K562 (cell line): Measurements from ENCODE around the gene PFAS. TPM values are rescaled to one million over a fixed set of nuclear protein-coding genes. Genes with fewer than 3 reads are reported as not detected.

Experiments
- ATAC-seq: fragments of 200-7000 bp; cut with Tn5 transposase; 3 replicates; pipeline ENCODE4 v1.9.1; 2020; ENCODE audit warnings: moderate library complexity
- BruUV-seq: library from RNA; stranded (reverse); fragments of 400-500 nt; replicated peaks from 2 replicates; lab custom pipeline; 2021; lab: Mats Ljungman, UMichigan
- CTCF ChIA-PET: fragments of 300-600 bp; formaldehyde crosslinking; extraction: SDS; loops from one replicate; lab custom pipeline; 2021; ENCODE audit warnings: low intra/inter-chr PET ratio; lab: Yijun Ruan, JAX
- POLR2A ChIA-PET: fragments of 300-600, 350-650 bp; sonication (Branson Sonifier 250); formaldehyde crosslinking; extraction: SDS; loops from one replicate; lab custom pipeline; 2021; ENCODE audit warnings: antibody characterized with exemption, inconsistent platforms; lab: Yijun Ruan, JAX
- DNase-seq, 4 experiments: peaks; one replicate each; pipeline versions ENCODE4 v3.0.0 to v3.0.0-alpha.2; 2011 to 2018; ENCODE audit warnings: low spot score in 3 of 4, mixed read lengths in 3 of 4; ENCODE audit errors: extremely low read depth in 1 of 4
- FAIRE-seq: peaks from 2 replicates; lab custom pipeline; 2011; peaks lifted over from hg19 to GRCh38; lab: Jason Lieb, UNC
- H2AFZ ChIP-seq: 2 replicates; pipeline ENCODE4 v1.6.0; 2011; ENCODE audit warnings: low read depth, low read length, control low read depth, inconsistent platforms
- H3K27ac ChIP-seq: fragments of 200-600 bp; 3 replicates; pipeline ENCODE4 v1.8.0; 2011; ENCODE audit warnings: low read depth, mild to moderate bottlenecking, control low read depth, inconsistent platforms, low read length, moderate library complexity, mixed read lengths; ENCODE audit errors: extremely low read depth
- H3K27me3 ChIP-seq, 2 experiments: fragments of 300-600 bp in 1 of 2; 2 replicates in 1 of 2; 3 replicates in 1 of 2; pipeline versions ENCODE4 v1.6.0 to v1.8.0; 2011; ENCODE audit warnings: inconsistent platforms in 2 of 2, low read length in 2 of 2, mild to moderate bottlenecking in 1 of 2, mixed read lengths in 1 of 2, moderate library complexity in 1 of 2; ENCODE audit not compliant: control insufficient read depth in 2 of 2, insufficient read depth in 2 of 2
- H3K36me3 ChIP-seq: fragments of 300-600 bp; 3 replicates; pipeline ENCODE4 v1.8.0; 2011; ENCODE audit warnings: mild to moderate bottlenecking, low read length, inconsistent platforms; ENCODE audit not compliant: control insufficient read depth, insufficient read depth
- H3K4me1 ChIP-seq, 2 experiments: fragments of 200-600 bp in 1 of 2; replicated peaks in 1 of 2; 2 replicates in 1 of 2; 3 replicates in 1 of 2; pipeline versions ENCODE4 v1.5.1 to v1.8.0; 2011; ENCODE audit warnings: inconsistent platforms in 2 of 2, low read length in 2 of 2, mild to moderate bottlenecking in 1 of 2, mixed read lengths in 1 of 2, moderate library complexity in 1 of 2; ENCODE audit not compliant: control insufficient read depth in 2 of 2, insufficient read depth in 2 of 2
- H3K4me2 ChIP-seq: 2 replicates; pipeline ENCODE4 v1.6.1; 2011; ENCODE audit warnings: low read length, control low read depth, inconsistent platforms, mixed read lengths; ENCODE audit not compliant: insufficient read depth
- H3K4me3 ChIP-seq: fragments of 200-600 bp; sonication (generic), shearing (Covaris generic); 2 replicates; pipeline ENCODE4 v1.5.1; 2016; ENCODE audit warnings: control low read depth, inconsistent platforms
- H3K79me2 ChIP-seq: fragments of 200-600 bp; 3 replicates; pipeline ENCODE4 v1.8.0; 2011; ENCODE audit warnings: low read length, inconsistent platforms; ENCODE audit not compliant: control insufficient read depth, insufficient read depth
- H3K9ac ChIP-seq, 2 experiments: 2 replicates each; pipeline versions ENCODE4 v1.6.0 to v1.6.1; 2011; ENCODE audit warnings: low read depth in 2 of 2, low read length in 2 of 2, control low read depth in 1 of 2, inconsistent platforms in 1 of 2, mild to moderate bottlenecking in 1 of 2, mixed read lengths in 1 of 2; ENCODE audit not compliant: insufficient read depth in 1 of 2
- H3K9me1 ChIP-seq: one replicate; pipeline ENCODE4 v1.6.0; 2011; ENCODE audit warnings: inconsistent platforms, mild to moderate bottlenecking, low read length, moderate library complexity; ENCODE audit not compliant: control insufficient read depth, insufficient read depth
- H3K9me3 ChIP-seq: replicated peaks from 2 replicates; pipeline ENCODE4 v1.5.1; 2011; ENCODE audit warnings: low read depth, low read length, inconsistent platforms; ENCODE audit not compliant: control insufficient read depth, insufficient read depth
- H4K20me1 ChIP-seq: replicated peaks from 2 replicates; pipeline ENCODE4 v1.6.1; 2011; ENCODE audit warnings: low read length, inconsistent platforms, mixed read lengths; ENCODE audit not compliant: control insufficient read depth, insufficient read depth
- DMBX1 ChIP-seq: fragments of 250-450 bp; sonication (Bioruptor Pico); IDR thresholded peaks from 2 replicates; pipeline ENCODE4 v1.8.0; 2022; ENCODE audit warnings: inconsistent platforms, mild to moderate bottlenecking, moderate library complexity, borderline replicate concordance
- ETS2 ChIP-seq: IDR thresholded peaks from 2 replicates; pipeline ENCODE4 v1.6.1; 2016; ENCODE audit warnings: borderline replicate concordance, missing genetic modification characterization, mild to moderate bottlenecking, moderate library complexity, missing compliant biosample characterization; ENCODE audit not compliant: poor library complexity, severe bottlenecking
- IRF9 ChIP-seq: fragments of 450-650 bp; IDR thresholded peaks from 2 replicates; pipeline ENCODE4 v1.6.1; 2016; ENCODE audit warnings: missing biosample characterization, missing genetic modification characterization
- LCOR ChIP-seq: sonication (generic); formaldehyde crosslinking; IDR thresholded peaks from 2 replicates; pipeline ENCODE4 v1.8.0; 2022; ENCODE audit warnings: mild to moderate bottlenecking, missing genetic modification reagents
- MAFF ChIP-seq: IDR thresholded peaks from 2 replicates; pipeline ENCODE4 v1.6.1; 2012; ENCODE audit warnings: low read length, improper control_type of control experiment
- PML ChIP-seq: IDR thresholded peaks from 2 replicates; pipeline ENCODE4 v1.6.1; 2012; ENCODE audit warnings: low read length, inconsistent platforms
- PRDM10 ChIP-seq: fragments of 450-650 bp; IDR thresholded peaks from 2 replicates; pipeline ENCODE4 v1.6.1; 2018; ENCODE audit not compliant: partially characterized antibody
- TEAD1 ChIP-seq, 2 experiments: fragments of 450-650 bp in 1 of 2; sonication (generic) in 1 of 2; formaldehyde crosslinking; IDR thresholded peaks; 2 replicates each; pipeline versions ENCODE4 v1.4.0 to v1.8.0; 2020 to 2022; ENCODE audit warnings: mild to moderate bottlenecking in 2 of 2, missing genetic modification reagents in 1 of 2
- ZBTB43 ChIP-seq: sonication (generic); formaldehyde crosslinking; IDR thresholded peaks from 2 replicates; pipeline ENCODE4 v1.8.0; 2023; ENCODE audit warnings: mild to moderate bottlenecking, missing genetic modification reagents
- ZNF311 ChIP-seq: fragments of 250-450 bp; sonication (Bioruptor Pico); IDR thresholded peaks from 2 replicates; pipeline ENCODE4 v1.4.0; 2020; ENCODE audit warnings: mild to moderate bottlenecking, moderate library complexity
- ZNF507 ChIP-seq: conservative IDR thresholded peaks from 2 replicates; pipeline ENCODE4 v1.6.1; 2017; ENCODE audit warnings: missing genetic modification characterization, missing compliant biosample characterization
- ZNF695 ChIP-seq: fragments of 450-650 bp; formaldehyde crosslinking; IDR thresholded peaks from 2 replicates; pipeline ENCODE4 v1.4.0; 2020; ENCODE audit warnings: mild to moderate bottlenecking, moderate library complexity
- whole genome bisulfite sequencing: fragments of 100-300 bp; shearing (Covaris generic); methylation state at CpG from one replicate; pipeline ENCODE4 v1.1.6; 2016; ENCODE audit warnings: low coverage, mixed read lengths; ENCODE audit not compliant: insufficient coverage; ENCODE audit errors: missing lambda C conversion rate; 5-methylcytosine and 5-hydroxymethylcytosine counted together
- in situ Hi-C: fragments of 300-500 bp; cut with MboI; formaldehyde crosslinking; loops from 4 replicates; pipeline ENCODE4 v1.15.0; 2018; ENCODE audit warnings: inconsistent platforms, mixed read lengths
- intact Hi-C: fragments of 100-400 bp; cut with micrococcal nuclease; formaldehyde crosslinking; loops from 2 replicates; pipeline ENCODE4 v1.14.2; 2022
- polyA plus RNA-seq, 8 experiments: library from polyadenylated mRNA; depleted of rRNA in 4 of 8; stranded (reverse) in 5 of 8; unstranded in 3 of 8; fragments of >200 nt; fragmentation: Nextera tagmentation in 2 of 8; fragmentation: Illumina TruSeq in 1 of 8; extraction: Ambion mirVana in 2 of 8; extraction: Trizol in 1 of 8; gene quantifications; 2 replicates each; pipeline versions ENCODE4 v1.2.1 to v1.2.3, GENCODE V29; 2011 to 2014; ENCODE audit warnings: inconsistent platforms in 1 of 8, missing spikeins in 1 of 8
- total RNA-seq, 7 experiments: library from RNA; depleted of rRNA in 6 of 7; stranded (reverse); fragments of >200 nt in 6 of 7; fragmentation: Illumina TruSeq in 2 of 7; extraction: Trizol in 2 of 7; gene quantifications; 2 replicates each; pipeline versions ENCODE4 v1.2.1 to v1.2.3, GENCODE V29; 2011 to 2021; ENCODE audit warnings: low replicate concordance in 1 of 7

PFAS gene
- total and polyA plus RNA-seq, 9 of the 15 experiments (the other 6 are each of a cell fraction or from before 2014, with no cell fraction given), result 11.6 to 131 (median 43.9) TPM

GRCh38 chr17:8266648-8267479 lies 17.8 kb downstream of the PFAS start (continued):
- TF ChIP-seq PRDM10, result no peak

GRCh38 chr17:8267480-8268147 lies 18.5 kb downstream of the PFAS start:
- no peaks in the 10 kb centered on the region for H3K79me2 ChIP-seq
- WGBS, result 95% methylated on average over 7 of the region's 13 CpGs
- H4K20me1 ChIP-seq, result no peaks in the 10 kb centered on the region
- no peak; the same call in 2 of the 3 replicates for ATAC-seq
- FAIRE-seq, result no peak
- H2AFZ ChIP-seq, result no peak overlapping the region
- POLR2A ChIA-PET, result interaction anchor here (1.2 kb wide), 1 partner anchor 15 kb away, joined by 3 read pairs; no protein-coding TSS in a partner anchor
- DNase-seq, result peak in 1 of 4 experiments; percentile 23
- H3K9me3 ChIP-seq, result no peaks in the 10 kb centered on the region
- no TSS peak for BruUV-seq
- H3K9me1 ChIP-seq, result no peaks in the 10 kb centered on the region
- intact Hi-C loops, result no loop called here
- in situ Hi-C loops, result no loop called here
- peaks cover 77% of the 10 kb centered on the region; the same call in 1 of the 3 replicates for H3K36me3 ChIP-seq
- CTCF ChIA-PET, result no interaction called here
- H3K9ac ChIP-seq, result no peak overlapping the region
- H3K27ac ChIP-seq, result no peak overlapping the region
- no peak overlapping the region for H3K4me3 ChIP-seq
- H3K4me2 ChIP-seq, result no peak overlapping the region
- H3K4me1 ChIP-seq, result peaks cover 0 to 4% of the 10 kb centered on the region in 2 experiments; a peak in 3 of 5 replicates
- H3K27me3 ChIP-seq, result no peaks in the 10 kb centered on the region
- TF ChIP-seq LCOR, result no peak
- TF ChIP-seq ZNF507 (tag), result no peak
- no peak for TF ChIP-seq IRF9 (tag)
- no peak for TF ChIP-seq ETS2 (tag)
- no peak for TF ChIP-seq ZNF695 (CRISPR knock-in tag)
- TF ChIP-seq PML, result no peak
- no peak for TF ChIP-seq DMBX1 (CRISPR knock-in tag)
- no peak for TF ChIP-seq MAFF
- no peak for TF ChIP-seq ZNF311
- TF ChIP-seq TEAD1 (CRISPR knock-in tag; IDR thresholded peaks at IDR 0.05), result no peak
- no peak for TF ChIP-seq ZBTB43 (CRISPR knock-in tag)
